SKM-1 treated with dmso at 0.1 percent for 144 hours (cell line): ENCODE measurements around the gene BFSP2.
A peak's percentile ranks its signal among the peaks of the same experiment; 100 is the strongest.
"Not testable (repeated sequence)": the region's sequence is repeated elsewhere in the genome, so short reads cannot be mapped to it uniquely, and the experiment has no call there.

Experiments used
- DNase-seq: peaks from one replicate; lab custom pipeline; 2025; ENCODE audit not compliant: unreplicated experiment; lab: John Stamatoyannopoulos, UW

BFSP2 gene

GRCh38 chr3:133455281-133455680 lies 55.4 kb downstream of the BFSP2 start:
- DNase-seq: no peak

- no peak for DNase-seq
Measured at GRCh38 chr3:133455960-133456359, 56.1 kb downstream of the BFSP2 start.

- DNase-seq: no peak
Measured at GRCh38 chr3:133457025-133457424, 57.2 kb downstream of the BFSP2 start.

GRCh38 chr3:133457465-133458067 lies 57.7 kb downstream of the BFSP2 start:
- DNase-seq: no peak

GRCh38 chr3:133459400-133459799 lies 59.5 kb downstream of the BFSP2 start:
- no peak for DNase-seq

- DNase-seq: no peak
Measured at GRCh38 chr3:133460809-133461208, 61.0 kb downstream of the BFSP2 start.

GRCh38 chr3:133461291-133461690 lies 61.4 kb downstream of the BFSP2 start:
- no peak for DNase-seq

- DNase-seq: no peak
Measured at GRCh38 chr3:133463347-133463860, 63.5 kb downstream of the BFSP2 start.

GRCh38 chr3:133464573-133464972 lies 64.7 kb downstream of the BFSP2 start:
- DNase-seq: no peak

GRCh38 chr3:133466531-133467386 lies 66.9 kb downstream of the BFSP2 start:
- peak; percentile 29 for DNase-seq

GRCh38 chr3:133467780-133468179 lies 67.9 kb downstream of the BFSP2 start:
- no peak for DNase-seq

- no peak for DNase-seq
Measured at GRCh38 chr3:133468251-133468721, 68.4 kb downstream of the BFSP2 start.

GRCh38 chr3:133469140-133469731 lies 69.4 kb downstream of the BFSP2 start:
- DNase-seq: no peak

GRCh38 chr3:133472242-133472641 lies 72.4 kb downstream of the BFSP2 start:
- no peak for DNase-seq

- no peak for DNase-seq
Measured at GRCh38 chr3:133472889-133473288, 73.0 kb downstream of the BFSP2 start.

GRCh38 chr3:133473472-133474191 lies 73.8 kb downstream of the BFSP2 start:
- not testable (repeated sequence) for DNase-seq

- no peak for DNase-seq
Measured at GRCh38 chr3:133474251-133474801, 74.5 kb downstream of the BFSP2 start.

- peak; percentile 52 for DNase-seq
Measured at GRCh38 chr3:133474817-133475216, 75.0 kb downstream of the BFSP2 start.

GRCh38 chr3:133475245-133476010 lies 75.6 kb downstream of the BFSP2 start:
- DNase-seq: no peak

- DNase-seq: no peak
Measured at GRCh38 chr3:133476971-133477375, 77.1 kb downstream of the BFSP2 start.
